ENCODE results near the gene SLC35F3.

GRCh38 chr1:234229581-234230387, 325.3 kb downstream of the SLC35F3 start:
- TF ChIP-seq CTCF (optimal IDR thresholded peaks at IDR 0.05 in 1 of 3, IDR thresholded peaks at IDR 0.05 in 1 of 3, conservative IDR thresholded peaks at IDR 0.05 in 1 of 3; ENCODE audit: extremely low read depth in 1 of 3, insufficient read depth in 2 of 3, low read length in 3 of 3): no peak
- TF ChIP-seq EZH2 (IDR thresholded peaks at IDR 0.05; ENCODE audit: low read length): no peak
